Measurements from ENCODE around the gene FGF7.
"Not testable (repeated sequence)": the region's sequence is repeated elsewhere in the genome, so short reads cannot be mapped to it uniquely, and the experiment has no call there.

FGF7 gene

DNA sequence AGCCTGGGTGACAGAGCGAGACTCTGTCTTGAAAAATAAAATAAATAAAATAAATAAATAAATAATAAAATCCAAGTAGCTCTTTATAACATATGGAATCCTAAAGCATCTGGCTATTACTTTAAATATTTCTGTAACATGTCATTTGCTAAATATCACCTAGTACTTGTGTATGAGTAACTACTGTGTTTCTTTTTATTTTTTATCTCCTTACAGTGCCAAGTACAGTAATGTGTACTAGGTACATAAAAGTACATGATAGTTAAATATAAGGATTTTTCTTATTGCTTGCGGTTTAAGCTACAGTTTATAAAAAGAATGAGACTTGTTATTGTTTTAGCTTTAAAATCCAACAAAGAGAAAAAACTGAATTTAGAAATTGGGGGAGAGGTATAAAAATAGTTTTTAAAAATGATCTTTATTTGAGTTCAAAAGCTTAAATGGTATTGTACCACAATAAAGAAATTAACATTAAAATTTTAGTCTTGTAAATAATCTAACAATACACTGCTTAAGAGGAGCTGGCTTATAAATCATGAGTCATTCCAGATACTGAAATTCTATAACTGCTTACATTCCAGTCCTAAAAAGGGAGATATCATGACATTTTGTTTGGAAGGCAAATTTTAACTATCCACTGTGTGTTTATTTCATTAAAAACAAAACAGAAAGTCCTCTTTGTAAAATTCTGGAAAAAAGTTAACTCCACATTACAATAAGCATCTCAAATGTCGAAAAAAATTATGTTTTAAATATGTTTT lies 73.1 kb downstream of the FGF7 start:
- no peak for DNase-seq

DNA sequence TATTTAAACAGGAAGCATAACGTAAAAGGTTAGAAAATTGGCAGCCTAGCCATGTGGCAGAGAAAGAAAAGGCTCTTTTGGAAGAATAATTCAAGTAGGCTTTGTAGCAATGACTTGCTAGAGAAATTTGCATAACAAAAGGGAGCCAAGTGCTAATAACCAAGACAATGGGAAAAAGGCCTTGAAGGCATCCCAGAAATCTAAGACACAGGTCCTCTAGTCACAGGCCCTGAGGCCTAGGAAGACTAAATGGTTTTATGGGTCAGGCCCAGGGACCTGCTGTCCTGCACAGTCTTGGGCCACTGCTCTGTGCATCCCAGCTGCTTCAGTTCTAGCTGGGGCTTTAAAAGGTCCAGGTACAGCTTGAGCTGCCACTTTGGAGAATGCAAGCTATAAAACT lies 78.5 kb downstream of the FGF7 start:
- DNase-seq: no peak

DNA sequence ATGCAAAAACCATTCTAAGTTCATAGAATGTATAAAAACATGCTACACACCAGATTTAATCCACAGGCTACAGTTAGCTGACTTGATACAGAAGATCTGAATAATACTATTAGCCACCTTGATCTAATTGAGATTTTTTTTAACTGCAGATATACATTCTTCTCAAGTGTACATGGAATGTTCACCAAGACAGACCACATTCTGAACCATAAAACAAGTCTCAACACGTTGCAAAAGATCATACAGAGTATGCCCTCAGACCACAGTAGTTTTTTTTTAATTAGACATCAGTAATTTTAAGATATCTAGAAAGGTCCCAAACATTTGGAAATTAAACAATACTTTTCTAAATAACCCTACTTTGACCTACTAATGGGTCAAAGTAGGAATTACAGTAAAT lies 83.3 kb downstream of the FGF7 start:
- DNase-seq: no peak

DNA sequence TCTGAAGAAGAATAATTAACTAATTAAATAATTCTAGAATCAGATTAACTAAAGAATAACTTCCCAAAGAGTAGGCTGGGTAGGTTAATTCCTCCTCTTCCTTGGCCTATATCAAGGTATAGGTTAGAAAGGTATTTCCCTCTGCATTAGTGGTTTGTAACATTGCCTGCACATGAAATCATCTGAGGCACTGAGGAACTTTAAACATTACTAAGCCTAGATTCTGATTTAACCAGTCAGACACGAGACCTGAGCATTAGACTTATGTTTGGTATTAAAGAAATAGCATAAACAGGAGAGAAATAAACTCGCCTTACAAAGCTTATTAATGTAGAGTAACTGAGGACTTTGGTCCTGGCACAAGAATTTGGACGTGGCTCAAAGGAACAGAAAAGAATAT lies 84.2 kb downstream of the FGF7 start:
- no peak for DNase-seq

DNA sequence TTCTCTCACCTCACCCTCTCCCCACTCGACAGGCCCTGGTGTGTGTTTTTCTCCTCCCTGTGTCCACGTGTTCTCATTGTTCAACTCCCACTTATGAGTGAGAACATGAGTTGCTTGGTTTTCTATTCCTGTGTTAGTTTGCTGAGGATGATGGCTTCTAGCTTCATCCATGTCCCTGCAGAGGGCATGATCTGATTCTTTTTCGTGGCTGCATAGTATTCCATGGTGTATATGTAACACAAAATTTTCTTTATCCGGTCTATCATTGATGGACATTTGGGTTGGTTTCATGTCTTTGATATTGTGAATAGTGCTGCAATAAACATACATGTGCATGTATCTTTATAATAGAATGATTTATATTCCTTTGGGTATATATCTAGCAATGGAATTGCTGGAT lies 89.7 kb downstream of the FGF7 start:
- DNase-seq: not testable (repeated sequence)

DNA sequence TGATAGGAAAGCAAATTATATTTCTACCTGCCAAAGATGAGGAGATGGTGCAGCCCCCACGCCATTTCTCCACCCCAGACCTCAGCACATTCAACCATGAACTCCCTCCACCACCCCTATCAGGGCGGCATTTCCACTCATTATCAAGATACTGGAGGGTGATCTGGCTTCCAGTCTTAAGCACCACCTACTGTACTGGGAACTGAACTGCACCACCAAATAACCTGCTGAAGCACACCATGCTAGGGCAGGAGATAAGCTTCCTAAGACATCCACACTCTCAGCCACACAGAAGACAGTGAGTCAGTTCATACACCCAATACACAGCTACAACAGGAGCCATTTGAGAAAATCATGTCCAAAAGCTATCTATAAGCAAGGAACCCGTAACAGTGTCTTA lies 98.8 kb downstream of the FGF7 start:
- DNase-seq: no peak

DNA sequence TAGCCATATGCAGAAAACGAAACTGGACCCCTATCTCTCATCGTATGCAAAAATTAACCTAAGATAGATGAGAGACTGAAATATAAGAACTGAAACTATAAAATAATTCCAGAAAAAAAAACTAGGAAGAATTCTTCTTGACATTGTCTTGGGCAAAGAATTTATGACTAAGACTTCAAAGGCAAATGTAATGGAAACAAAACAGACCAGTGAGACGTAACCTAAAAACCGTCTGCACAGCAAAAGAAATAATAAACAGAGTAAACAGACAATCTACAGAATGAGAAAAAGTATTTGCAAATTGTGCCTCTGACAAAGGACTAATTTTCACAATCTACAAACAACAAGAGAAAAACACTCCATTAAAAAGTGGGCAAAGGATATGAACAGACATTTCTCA lies 105.2 kb downstream of the FGF7 start:
- DNase-seq: no peak

DNA sequence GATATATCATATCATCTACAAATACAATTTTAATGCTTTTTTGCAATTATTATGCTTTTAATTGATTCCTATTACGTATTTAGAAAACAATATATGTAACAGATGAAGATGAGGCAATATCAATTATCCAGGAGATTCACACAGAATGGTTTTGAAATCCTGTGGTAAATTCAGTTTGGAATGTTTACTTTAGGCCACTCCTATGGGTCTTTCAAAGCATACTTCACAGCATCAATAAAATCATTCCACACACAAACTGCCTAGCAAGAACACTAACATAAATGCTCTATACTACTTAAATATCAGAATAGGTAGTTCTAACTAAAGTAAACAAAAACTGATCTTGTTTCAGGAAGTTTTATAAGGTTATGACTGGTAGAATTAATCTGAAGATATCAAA lies 107.0 kb downstream of the FGF7 start:
- no peak for DNase-seq
